ENCODE results near the gene STX4. TPM values are rescaled to one million over a fixed set of nuclear protein-coding genes. Genes with fewer than 3 reads are reported as not detected.

STX4 gene
- total and polyA plus RNA-seq, 9 of the 15 experiments (the other 6 are each of a cell fraction or from before 2014, with no cell fraction given) = 3.2 to 48.0 (median 21.5) TPM

GRCh38 chr16:30985401-30986128, 47.8 kb upstream of the STX4 start:
- Histone ChIP-seq H3K9ac (ENCODE audit: insufficient read depth in 1 of 2, low read depth in 2 of 2, low read length in 2 of 2) (peak overlapping the region; percentile 61 to 94), H2AFZ (ENCODE audit: low read depth, low read length) (peak overlapping the region; percentile 89), H4K20me1 (replicated peaks; ENCODE audit: control insufficient read depth, insufficient read depth, low read length) (no peaks in the 10 kb centered on the region; the same call in none of the 2 replicates), H3K4me2 (ENCODE audit: insufficient read depth, low read length) (peak overlapping the region; percentile 80), H3K79me2 (ENCODE audit: control insufficient read depth, insufficient read depth, low read length) (peaks cover 15% of the 10 kb centered on the region), H3K27ac (ENCODE audit: extremely low read depth, low read depth, low read length) (peak overlapping the region; percentile 51), H3K9me1 (ENCODE audit: control insufficient read depth, insufficient read depth, low read length) (peaks cover 2% of the 10 kb centered on the region), H3K27me3 (ENCODE audit: control insufficient read depth in 2 of 2, insufficient read depth in 2 of 2, low read length in 2 of 2) (no peaks in the 10 kb centered on the region), H3K36me3 (ENCODE audit: control insufficient read depth, insufficient read depth, low read length) (peaks cover 58% of the 10 kb centered on the region; the same call in 2 of the 3 replicates), H3K9me3 (replicated peaks; ENCODE audit: control insufficient read depth, insufficient read depth, low read depth, low read length) (no peaks in the 10 kb centered on the region), H3K4me3 (peak overlapping the region; percentile 44), H3K4me1 (replicated peaks in 1 of 2; ENCODE audit: control insufficient read depth in 2 of 2, insufficient read depth in 2 of 2, low read length in 2 of 2) (peaks cover 7 to 65% of the 10 kb centered on the region in 2 experiments; a peak in 4 of 5 replicates)
- POLR2A ChIA-PET = interaction anchor here (0.6 to 5.7 kb wide), 17 partner anchors 10 to 881 kb away, joined by 3 to 32 read pairs (median 3); partner anchors contain the start of genes FUS, KAT8, PHKG2 and SETD1A
- in situ Hi-C loops (cut with MboI) (loop anchor here (10.0 to 25.0 kb wide), 2 partner anchors 309 to 452 kb away; partner anchors contain the start of genes COX6A2 and ZNF843), intact Hi-C loops (cut with micrococcal nuclease) (loop anchor here (1.0 to 10.0 kb wide), 5 partner anchors 31 to 457 kb away; partner anchors contain the start of genes VKORC1 and ZNF843)
- 41% methylated on average over 19 of the region's 20 CpGs for WGBS (ENCODE audit: insufficient coverage, low coverage, missing lambda C conversion rate)
- ATAC-seq (peak; percentile 76), DNase-seq (ENCODE audit: extremely low read depth in 1 of 4, low spot score in 3 of 4) (peak; percentile 60 to 63 (median 62)), FAIRE-seq (peak; percentile 65)
- BruUV-seq (replicated peaks) = TSS peak; percentile 34
- CTCF ChIA-PET (ENCODE audit: low intra/inter-chr PET ratio) = interaction anchor here (0.6 to 2.1 kb wide), 6 partner anchors 57 to 883 kb away, joined by 3 to 15 read pairs (median 5); no protein-coding TSS in a partner anchor
- TF ChIP-seq, protein P1, sequence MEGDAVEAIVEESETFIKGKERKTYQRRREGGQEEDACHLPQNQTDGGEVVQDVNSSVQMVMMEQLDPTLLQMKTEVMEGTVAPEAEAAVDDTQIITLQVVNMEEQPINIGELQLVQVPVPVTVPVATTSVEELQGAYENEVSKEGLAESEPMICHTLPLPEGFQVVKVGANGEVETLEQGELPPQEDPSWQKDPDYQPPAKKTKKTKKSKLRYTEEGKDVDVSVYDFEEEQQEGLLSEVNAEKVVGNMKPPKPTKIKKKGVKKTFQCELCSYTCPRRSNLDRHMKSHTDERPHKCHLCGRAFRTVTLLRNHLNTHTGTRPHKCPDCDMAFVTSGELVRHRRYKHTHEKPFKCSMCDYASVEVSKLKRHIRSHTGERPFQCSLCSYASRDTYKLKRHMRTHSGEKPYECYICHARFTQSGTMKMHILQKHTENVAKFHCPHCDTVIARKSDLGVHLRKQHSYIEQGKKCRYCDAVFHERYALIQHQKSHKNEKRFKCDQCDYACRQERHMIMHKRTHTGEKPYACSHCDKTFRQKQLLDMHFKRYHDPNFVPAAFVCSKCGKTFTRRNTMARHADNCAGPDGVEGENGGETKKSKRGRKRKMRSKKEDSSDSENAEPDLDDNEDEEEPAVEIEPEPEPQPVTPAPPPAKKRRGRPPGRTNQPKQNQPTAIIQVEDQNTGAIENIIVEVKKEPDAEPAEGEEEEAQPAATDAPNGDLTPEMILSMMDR (IDR thresholded peaks at IDR 0.05 in 2 of 3, conservative IDR thresholded peaks at IDR 0.05 in 1 of 3; ENCODE audit: insufficient read depth in 2 of 3, low read depth in 1 of 3, low read length in 3 of 3) = peak in 2 of 3 experiments; percentile 61 to 66; a peak in 5 of 6 replicates
- TF ChIP-seq, protein P2, sequence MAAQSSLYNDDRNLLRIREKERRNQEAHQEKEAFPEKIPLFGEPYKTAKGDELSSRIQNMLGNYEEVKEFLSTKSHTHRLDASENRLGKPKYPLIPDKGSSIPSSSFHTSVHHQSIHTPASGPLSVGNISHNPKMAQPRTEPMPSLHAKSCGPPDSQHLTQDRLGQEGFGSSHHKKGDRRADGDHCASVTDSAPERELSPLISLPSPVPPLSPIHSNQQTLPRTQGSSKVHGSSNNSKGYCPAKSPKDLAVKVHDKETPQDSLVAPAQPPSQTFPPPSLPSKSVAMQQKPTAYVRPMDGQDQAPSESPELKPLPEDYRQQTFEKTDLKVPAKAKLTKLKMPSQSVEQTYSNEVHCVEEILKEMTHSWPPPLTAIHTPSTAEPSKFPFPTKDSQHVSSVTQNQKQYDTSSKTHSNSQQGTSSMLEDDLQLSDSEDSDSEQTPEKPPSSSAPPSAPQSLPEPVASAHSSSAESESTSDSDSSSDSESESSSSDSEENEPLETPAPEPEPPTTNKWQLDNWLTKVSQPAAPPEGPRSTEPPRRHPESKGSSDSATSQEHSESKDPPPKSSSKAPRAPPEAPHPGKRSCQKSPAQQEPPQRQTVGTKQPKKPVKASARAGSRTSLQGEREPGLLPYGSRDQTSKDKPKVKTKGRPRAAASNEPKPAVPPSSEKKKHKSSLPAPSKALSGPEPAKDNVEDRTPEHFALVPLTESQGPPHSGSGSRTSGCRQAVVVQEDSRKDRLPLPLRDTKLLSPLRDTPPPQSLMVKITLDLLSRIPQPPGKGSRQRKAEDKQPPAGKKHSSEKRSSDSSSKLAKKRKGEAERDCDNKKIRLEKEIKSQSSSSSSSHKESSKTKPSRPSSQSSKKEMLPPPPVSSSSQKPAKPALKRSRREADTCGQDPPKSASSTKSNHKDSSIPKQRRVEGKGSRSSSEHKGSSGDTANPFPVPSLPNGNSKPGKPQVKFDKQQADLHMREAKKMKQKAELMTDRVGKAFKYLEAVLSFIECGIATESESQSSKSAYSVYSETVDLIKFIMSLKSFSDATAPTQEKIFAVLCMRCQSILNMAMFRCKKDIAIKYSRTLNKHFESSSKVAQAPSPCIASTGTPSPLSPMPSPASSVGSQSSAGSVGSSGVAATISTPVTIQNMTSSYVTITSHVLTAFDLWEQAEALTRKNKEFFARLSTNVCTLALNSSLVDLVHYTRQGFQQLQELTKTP (IDR thresholded peaks at IDR 0.05; ENCODE audit: low read depth in 1 of 2, partially characterized antibody in 2 of 2) = no peak
- TF ChIP-seq FOXP4 (CRISPR knock-in tag; IDR thresholded peaks at IDR 0.05; ENCODE audit: borderline replicate concordance) = no peak
- TF ChIP-seq ELF4 (CRISPR knock-in tag; IDR thresholded peaks at IDR 0.05) = peak; percentile 38; the same call in 1 of the 2 replicates
- TF ChIP-seq ZNF561 (CRISPR knock-in tag; conservative IDR thresholded peaks at IDR 0.05) = no peak
- TF ChIP-seq ADNP (tag; IDR thresholded peaks at IDR 0.05) = no peak
- no peak for TF ChIP-seq ZNF217 (CRISPR knock-in tag; IDR thresholded peaks at IDR 0.05)
- TF ChIP-seq ZNF436 (CRISPR knock-in tag; IDR thresholded peaks at IDR 0.05) = no peak

Data from K562 (cell line).